NCI-H128 (cell line): Measurements from ENCODE around the gene MYCN.
"Not testable (repeated sequence)": the region's sequence is repeated elsewhere in the genome, so short reads cannot be mapped to it uniquely, and the experiment has no call there.

Experiments used
- DNase-seq: peaks from one replicate; lab custom pipeline; 2025; ENCODE audit not compliant: unreplicated experiment; lab: John Stamatoyannopoulos, UW

Gene MYCN

GRCh38 chr2:15956751-15957736 lies 16.7 kb downstream of the MYCN start:
- DNase-seq = no peak

- DNase-seq = no peak
Observed at GRCh38 chr2:15957881-15958713, 17.7 kb downstream of the MYCN start.

- DNase-seq = no peak
Observed at GRCh38 chr2:15959331-15960153, 19.2 kb downstream of the MYCN start.

GRCh38 chr2:15960154-15960520 lies 19.8 kb downstream of the MYCN start:
- DNase-seq = not testable (repeated sequence)

GRCh38 chr2:15963109-15963976 lies 23.0 kb downstream of the MYCN start:
- not testable (repeated sequence) for DNase-seq

- no peak for DNase-seq
Observed at GRCh38 chr2:15963977-15964670, 23.8 kb downstream of the MYCN start.

- DNase-seq = no peak
Observed at GRCh38 chr2:15964936-15965563, 24.7 kb downstream of the MYCN start.

- no peak for DNase-seq
Observed at GRCh38 chr2:15965564-15966019, 25.2 kb downstream of the MYCN start.

- no peak for DNase-seq
Observed at GRCh38 chr2:15967415-15968279, 27.3 kb downstream of the MYCN start.

GRCh38 chr2:15968280-15969178 lies 28.2 kb downstream of the MYCN start:
- no peak for DNase-seq

GRCh38 chr2:15969214-15969613 lies 28.9 kb downstream of the MYCN start:
- no peak for DNase-seq

GRCh38 chr2:15970701-15971100 lies 30.4 kb downstream of the MYCN start:
- no peak for DNase-seq

- DNase-seq = no peak
Observed at GRCh38 chr2:15971351-15971750, 31.0 kb downstream of the MYCN start.

GRCh38 chr2:15971831-15972522 lies 31.6 kb downstream of the MYCN start:
- DNase-seq = no peak

GRCh38 chr2:15973481-15974401 lies 33.4 kb downstream of the MYCN start:
- no peak for DNase-seq
